Measurements from ENCODE around the gene TCERG1L. TPM values are rescaled to one million over a fixed set of nuclear protein-coding genes. Genes with fewer than 3 reads are reported as not detected.
A peak's percentile ranks its signal among the peaks of the same experiment; 100 is the strongest.

The TCERG1L gene
- total RNA-seq, 2 experiments from 2014 or later = 0.06 TPM; not detected in 1

DNA sequence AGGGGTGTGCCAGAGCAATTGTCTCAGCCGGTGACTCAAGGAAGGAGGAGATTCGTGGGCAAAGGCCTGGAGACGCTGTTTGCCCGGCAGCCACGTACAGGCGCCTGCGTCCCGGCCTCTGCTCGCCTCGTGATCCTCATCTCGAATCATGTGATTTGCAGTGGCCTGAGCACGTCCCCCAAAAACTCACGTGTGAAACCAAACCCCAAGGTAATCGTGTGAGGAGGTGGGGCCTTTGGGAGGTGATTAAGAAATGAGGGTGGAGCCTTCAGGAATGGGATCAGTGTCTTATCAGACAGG is 226.8 kb downstream of the TCERG1L start:
- H3K36me3 Mint-ChIP-seq (ENCODE audit: low read depth) = no peaks in the 10 kb centered on the region
- H3K4me3 Mint-ChIP-seq = peak overlapping the region; percentile 42
- no peak for DNase-seq

DNA sequence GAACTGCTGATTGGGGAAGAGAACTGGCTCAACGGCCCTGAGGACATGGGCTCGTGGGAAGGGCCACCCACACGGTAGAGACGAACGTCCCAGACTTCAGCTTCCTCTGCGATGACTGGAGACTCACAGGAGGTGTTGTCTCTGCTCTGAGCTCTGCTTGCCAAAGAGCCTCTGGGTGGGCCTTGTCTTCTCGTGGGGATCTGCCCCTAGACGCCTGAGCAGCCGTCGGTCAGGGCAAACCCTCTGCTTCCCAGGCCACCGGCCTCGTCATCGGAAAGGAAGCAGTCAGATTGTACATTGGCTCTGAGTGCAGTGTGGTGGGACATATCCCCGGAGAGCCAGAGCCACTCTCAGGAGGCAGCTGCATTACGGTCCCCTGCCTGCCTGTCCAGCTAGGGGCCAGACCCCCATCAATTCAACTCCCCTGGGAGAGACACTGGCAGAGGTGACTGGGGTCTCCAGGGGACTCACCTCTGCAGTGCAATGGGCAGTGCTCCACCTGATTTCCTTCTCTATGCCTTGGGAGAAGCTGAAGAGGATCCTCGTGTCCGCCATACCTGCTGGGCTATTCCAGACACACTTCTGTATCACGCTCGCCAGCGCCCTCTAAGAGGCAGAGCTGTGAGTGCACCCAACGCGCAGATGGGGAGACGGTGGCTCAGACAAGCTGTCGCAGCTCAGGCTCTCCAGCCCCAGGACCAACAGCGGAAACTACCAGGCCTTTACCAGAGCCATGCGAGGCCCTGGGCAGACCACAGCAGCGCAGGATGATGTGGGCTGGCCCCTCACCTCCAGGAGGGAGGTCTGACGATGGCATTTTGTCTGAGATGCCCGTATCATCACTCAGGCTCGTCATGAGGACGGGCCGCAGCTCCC is 227.4 kb downstream of the TCERG1L start:
- intact Hi-C loops (cut with DNase I, micrococcal nuclease) = no loop called here
- Histone ChIP-seq H3K4me3 (ENCODE audit: low read length) (no peak overlapping the region), H3K27ac (ENCODE audit: low read depth in 1 of 2, low read length in 2 of 2) (no peak overlapping the region), H3K27me3 (ENCODE audit: control insufficient read depth in 1 of 2, insufficient read depth in 2 of 2, low read length in 2 of 2) (no peaks in the 10 kb centered on the region), H3K4me1 (ENCODE audit: insufficient read depth, low read length) (peaks cover 33% of the 10 kb centered on the region), H3K9me3 (ENCODE audit: control insufficient read depth in 1 of 2, insufficient read depth in 1 of 2, low read length in 2 of 2) (peaks cover 0 to 41% of the 10 kb centered on the region in 2 experiments), H3K36me3 (ENCODE audit: insufficient read depth, low read length) (no peaks in the 10 kb centered on the region)
- TF ChIP-seq, protein P1, sequence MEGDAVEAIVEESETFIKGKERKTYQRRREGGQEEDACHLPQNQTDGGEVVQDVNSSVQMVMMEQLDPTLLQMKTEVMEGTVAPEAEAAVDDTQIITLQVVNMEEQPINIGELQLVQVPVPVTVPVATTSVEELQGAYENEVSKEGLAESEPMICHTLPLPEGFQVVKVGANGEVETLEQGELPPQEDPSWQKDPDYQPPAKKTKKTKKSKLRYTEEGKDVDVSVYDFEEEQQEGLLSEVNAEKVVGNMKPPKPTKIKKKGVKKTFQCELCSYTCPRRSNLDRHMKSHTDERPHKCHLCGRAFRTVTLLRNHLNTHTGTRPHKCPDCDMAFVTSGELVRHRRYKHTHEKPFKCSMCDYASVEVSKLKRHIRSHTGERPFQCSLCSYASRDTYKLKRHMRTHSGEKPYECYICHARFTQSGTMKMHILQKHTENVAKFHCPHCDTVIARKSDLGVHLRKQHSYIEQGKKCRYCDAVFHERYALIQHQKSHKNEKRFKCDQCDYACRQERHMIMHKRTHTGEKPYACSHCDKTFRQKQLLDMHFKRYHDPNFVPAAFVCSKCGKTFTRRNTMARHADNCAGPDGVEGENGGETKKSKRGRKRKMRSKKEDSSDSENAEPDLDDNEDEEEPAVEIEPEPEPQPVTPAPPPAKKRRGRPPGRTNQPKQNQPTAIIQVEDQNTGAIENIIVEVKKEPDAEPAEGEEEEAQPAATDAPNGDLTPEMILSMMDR (IDR thresholded peaks at IDR 0.05) = no peak
- H3K4me3 Mint-ChIP-seq = no peak overlapping the region
- H3K36me3 Mint-ChIP-seq (ENCODE audit: low read depth) = no peaks in the 10 kb centered on the region
- ChIA-PET POLR2A (no interaction called here), CTCF (no interaction called here)
- ATAC-seq (ENCODE audit: poor library complexity) (no peak), DNase-seq (no peak)
- H3K27ac Mint-ChIP-seq = peak overlapping the region; percentile 75
- H3K27me3 Mint-ChIP-seq = no peaks in the 10 kb centered on the region
- H3K9me3 Mint-ChIP-seq = no peaks in the 10 kb centered on the region
- H3K4me1 Mint-ChIP-seq (ENCODE audit: low read depth) = peaks cover 43% of the 10 kb centered on the region

More for the DNA sequence above, 226.8 kb downstream of the TCERG1L start:
- peaks cover 0 to 45% of the 10 kb centered on the region in 2 experiments for H3K9me3 ChIP-seq (ENCODE audit: control insufficient read depth in 1 of 2, insufficient read depth in 1 of 2, low read length in 2 of 2)
- no peak overlapping the region for H3K4me3 ChIP-seq (ENCODE audit: low read length)
- H3K36me3 ChIP-seq (ENCODE audit: insufficient read depth, low read length) = no peaks in the 10 kb centered on the region
- ChIA-PET CTCF (no interaction called here), POLR2A (no interaction called here)
- H3K27ac Mint-ChIP-seq = peak overlapping the region; percentile 75
- H3K4me1 Mint-ChIP-seq (ENCODE audit: low read depth) = peaks cover 43% of the 10 kb centered on the region
- ATAC-seq (ENCODE audit: poor library complexity) = no peak
- H3K27me3 Mint-ChIP-seq = no peaks in the 10 kb centered on the region
- H3K9me3 Mint-ChIP-seq = no peaks in the 10 kb centered on the region
- no peak overlapping the region for H3K27ac ChIP-seq (ENCODE audit: low read depth in 1 of 2, low read length in 2 of 2)
- intact Hi-C loops (cut with DNase I, micrococcal nuclease) = no loop called here
- peaks cover 33% of the 10 kb centered on the region for H3K4me1 ChIP-seq (ENCODE audit: insufficient read depth, low read length)
- H3K27me3 ChIP-seq (ENCODE audit: control insufficient read depth in 1 of 2, insufficient read depth in 2 of 2, low read length in 2 of 2) = no peaks in the 10 kb centered on the region
- TF ChIP-seq, protein P1 (IDR thresholded peaks at IDR 0.05) = no peak

DNA sequence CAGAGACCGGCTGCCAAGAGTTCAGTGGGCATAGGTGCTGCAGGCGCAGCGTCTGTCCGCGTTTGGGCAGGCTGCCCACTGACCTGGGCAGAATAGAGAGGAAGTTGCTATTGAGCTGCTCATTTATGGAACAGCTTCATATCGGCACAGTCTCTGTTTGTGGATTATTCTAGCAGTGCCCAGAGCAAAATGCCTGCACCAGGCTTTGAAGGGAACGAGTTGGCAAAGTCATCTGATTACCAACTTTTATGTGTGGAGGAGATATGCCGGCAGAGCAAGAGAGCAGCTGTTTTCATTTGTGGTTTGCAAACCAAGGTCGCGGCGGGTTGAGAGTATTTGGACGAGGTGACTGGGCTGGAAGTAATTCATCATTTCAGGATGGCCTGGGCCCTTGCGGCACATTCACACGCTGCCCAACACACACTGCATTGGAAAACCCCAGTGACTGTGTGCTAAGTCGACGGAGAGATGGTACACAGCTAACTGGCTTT is 228.5 kb downstream of the TCERG1L start:
- DNase-seq = no peak
- Mint-ChIP-seq H3K27me3 (no peaks in the 10 kb centered on the region), H3K36me3 (ENCODE audit: low read depth) (no peaks in the 10 kb centered on the region), H3K27ac (peak overlapping the region; percentile 75), H3K4me1 (ENCODE audit: low read depth) (peaks cover 43% of the 10 kb centered on the region), H3K4me3 (no peak overlapping the region), H3K9me3 (no peaks in the 10 kb centered on the region)
- Histone ChIP-seq H3K4me1 (ENCODE audit: insufficient read depth, low read length) (peaks cover 33% of the 10 kb centered on the region), H3K4me3 (ENCODE audit: low read length) (no peak overlapping the region), H3K27ac (ENCODE audit: low read depth in 1 of 2, low read length in 2 of 2) (no peak overlapping the region), H3K27me3 (ENCODE audit: control insufficient read depth in 1 of 2, insufficient read depth in 2 of 2, low read length in 2 of 2) (no peaks in the 10 kb centered on the region), H3K9me3 (ENCODE audit: control insufficient read depth in 1 of 2, insufficient read depth in 1 of 2, low read length in 2 of 2) (peaks cover 0 to 30% of the 10 kb centered on the region in 2 experiments), H3K36me3 (ENCODE audit: insufficient read depth, low read length) (no peaks in the 10 kb centered on the region)
- TF ChIP-seq, protein P1 (IDR thresholded peaks at IDR 0.05) = no peak
- no peak for ATAC-seq (ENCODE audit: poor library complexity)
- ChIA-PET CTCF (no interaction called here), POLR2A (no interaction called here)
- intact Hi-C loops (cut with DNase I, micrococcal nuclease) = no loop called here

All from CD4-positive, alpha-beta T cell (primary cell).